Measurements from ENCODE around the gene IGF2BP3. TPM values are rescaled to one million over a fixed set of nuclear protein-coding genes. Genes with fewer than 3 reads are reported as not detected.

The IGF2BP3 gene
- polyA plus RNA-seq, 1 donor (not counting 4 experiments of a cell fraction or from before 2014, with no cell fraction given), result 22.3 TPM

DNA sequence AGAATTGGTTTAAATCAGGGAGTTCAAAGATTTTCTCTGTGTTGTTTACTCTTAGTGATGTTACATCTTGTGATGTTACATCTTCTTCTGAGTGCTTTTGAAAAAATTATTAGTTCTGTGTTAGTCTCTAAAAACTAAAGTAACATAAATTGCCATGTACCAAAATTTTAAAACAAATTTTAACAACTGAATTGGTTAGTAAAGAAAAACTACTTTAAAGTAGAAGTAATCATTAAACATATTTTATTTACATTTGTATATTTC is 5.2 kb upstream of the IGF2BP3 start:
- DNase-seq (ENCODE audit: low read depth, low spot score) (no peak), FAIRE-seq (no peak)
- no peak for TF ChIP-seq EZH2 (IDR thresholded peaks at IDR 0.05; ENCODE audit: low read length)
- TF ChIP-seq, protein P1, sequence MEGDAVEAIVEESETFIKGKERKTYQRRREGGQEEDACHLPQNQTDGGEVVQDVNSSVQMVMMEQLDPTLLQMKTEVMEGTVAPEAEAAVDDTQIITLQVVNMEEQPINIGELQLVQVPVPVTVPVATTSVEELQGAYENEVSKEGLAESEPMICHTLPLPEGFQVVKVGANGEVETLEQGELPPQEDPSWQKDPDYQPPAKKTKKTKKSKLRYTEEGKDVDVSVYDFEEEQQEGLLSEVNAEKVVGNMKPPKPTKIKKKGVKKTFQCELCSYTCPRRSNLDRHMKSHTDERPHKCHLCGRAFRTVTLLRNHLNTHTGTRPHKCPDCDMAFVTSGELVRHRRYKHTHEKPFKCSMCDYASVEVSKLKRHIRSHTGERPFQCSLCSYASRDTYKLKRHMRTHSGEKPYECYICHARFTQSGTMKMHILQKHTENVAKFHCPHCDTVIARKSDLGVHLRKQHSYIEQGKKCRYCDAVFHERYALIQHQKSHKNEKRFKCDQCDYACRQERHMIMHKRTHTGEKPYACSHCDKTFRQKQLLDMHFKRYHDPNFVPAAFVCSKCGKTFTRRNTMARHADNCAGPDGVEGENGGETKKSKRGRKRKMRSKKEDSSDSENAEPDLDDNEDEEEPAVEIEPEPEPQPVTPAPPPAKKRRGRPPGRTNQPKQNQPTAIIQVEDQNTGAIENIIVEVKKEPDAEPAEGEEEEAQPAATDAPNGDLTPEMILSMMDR (optimal IDR thresholded peaks at IDR 0.05 in 1 of 3, IDR thresholded peaks at IDR 0.05 in 1 of 3, conservative IDR thresholded peaks at IDR 0.05 in 1 of 3; ENCODE audit: extremely low read depth in 1 of 3, insufficient read depth in 2 of 3, low read length in 3 of 3), result no peak
- H3K4me1 ChIP-seq (ENCODE audit: control insufficient read depth, extremely low read depth, insufficient read depth, low read length), result peaks cover 13% of the 10 kb centered on the region
- H3K4me2 ChIP-seq (ENCODE audit: control insufficient read depth, extremely low read depth, insufficient read depth, low read depth, low read length), result no peak overlapping the region
- no peaks in the 10 kb centered on the region for H3K9me1 ChIP-seq (ENCODE audit: control insufficient read depth, extremely low read depth, insufficient read depth, low read length)
- H3K9ac ChIP-seq (ENCODE audit: control insufficient read depth, extremely low read depth, insufficient read depth, low read length), result no peak overlapping the region
- no peaks in the 10 kb centered on the region for H3K9me3 ChIP-seq (ENCODE audit: control insufficient read depth, low read depth, low read length)
- no peak overlapping the region for H2AFZ ChIP-seq (ENCODE audit: control insufficient read depth, low read length)
- no peaks in the 10 kb centered on the region for H3K79me2 ChIP-seq (ENCODE audit: control insufficient read depth, insufficient read depth, low read length)
- peaks cover 49% of the 10 kb centered on the region for H3K27me3 ChIP-seq (ENCODE audit: control insufficient read depth, extremely low read depth, insufficient read depth, low read length)
- no peak overlapping the region for H3K4me3 ChIP-seq (ENCODE audit: control insufficient read depth in 2 of 3, extremely low read depth in 1 of 3, insufficient read depth in 2 of 3, low read depth in 1 of 3, low read length in 3 of 3)
- H3K36me3 ChIP-seq (ENCODE audit: control insufficient read depth in 2 of 2, extremely low read depth in 1 of 2, insufficient read depth in 2 of 2, low read length in 2 of 2), result no peaks in the 10 kb centered on the region
- no peak overlapping the region for H3K27ac ChIP-seq (ENCODE audit: control insufficient read depth, insufficient read depth, low read length)
- no peaks in the 10 kb centered on the region for H4K20me1 ChIP-seq (ENCODE audit: control insufficient read depth, extremely low read depth, insufficient read depth, low read length)
- dilution Hi-C loops (cut with MboI; ENCODE audit: extremely low pct_ligation_motif_present, low sequenced_read_pairs), result no loop called here

DNA sequence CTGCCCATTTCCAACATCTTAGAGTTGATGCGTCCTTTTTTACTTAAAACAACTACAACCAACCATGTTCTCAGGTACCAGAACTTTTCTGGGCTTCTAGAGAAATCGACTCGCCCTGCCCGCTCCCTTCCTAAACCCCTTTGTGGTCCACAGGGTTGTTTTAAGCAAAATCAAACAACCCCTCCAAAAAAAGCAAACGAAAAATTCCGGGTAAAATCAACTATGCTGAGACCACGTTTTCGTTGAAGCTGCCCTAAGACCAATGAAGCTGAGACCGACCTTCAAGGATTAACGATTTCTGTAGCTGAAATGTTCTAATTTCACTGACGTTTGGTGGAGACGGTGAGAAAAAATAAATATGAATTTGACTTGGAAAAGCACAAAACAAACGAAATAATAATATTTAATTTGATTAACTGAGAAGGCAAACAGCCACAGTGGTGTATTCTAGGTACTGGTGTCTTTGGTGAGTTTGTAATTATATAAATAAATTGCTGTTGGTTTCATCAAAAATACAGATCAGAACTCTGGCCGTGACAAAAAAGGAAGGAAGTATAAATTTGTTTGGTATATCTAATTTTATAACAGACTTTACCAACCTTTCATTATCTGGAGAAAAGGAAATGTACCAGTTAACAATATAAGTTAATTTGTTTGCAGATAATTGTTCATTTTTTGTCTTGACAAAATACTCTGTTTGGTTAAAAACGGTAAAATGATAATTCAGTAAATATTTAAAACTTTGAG is 4.7 kb upstream of the IGF2BP3 start:
- Histone ChIP-seq H3K9me3 (ENCODE audit: control insufficient read depth, low read depth, low read length) (no peaks in the 10 kb centered on the region), H3K9ac (ENCODE audit: control insufficient read depth, extremely low read depth, insufficient read depth, low read length) (peak overlapping the region; percentile 32), H3K36me3 (ENCODE audit: control insufficient read depth in 2 of 2, extremely low read depth in 1 of 2, insufficient read depth in 2 of 2, low read length in 2 of 2) (no peaks in the 10 kb centered on the region), H3K4me2 (ENCODE audit: control insufficient read depth, extremely low read depth, insufficient read depth, low read depth, low read length) (peak overlapping the region; percentile 91), H3K4me3 (ENCODE audit: control insufficient read depth in 2 of 3, extremely low read depth in 1 of 3, insufficient read depth in 2 of 3, low read depth in 1 of 3, low read length in 3 of 3) (peak overlapping the region; percentile 44 to 74 (median 71)), H3K9me1 (ENCODE audit: control insufficient read depth, extremely low read depth, insufficient read depth, low read length) (no peaks in the 10 kb centered on the region), H3K4me1 (ENCODE audit: control insufficient read depth, extremely low read depth, insufficient read depth, low read length) (peaks cover 13% of the 10 kb centered on the region), H3K27ac (ENCODE audit: control insufficient read depth, insufficient read depth, low read length) (no peak overlapping the region), H3K79me2 (ENCODE audit: control insufficient read depth, insufficient read depth, low read length) (no peaks in the 10 kb centered on the region), H4K20me1 (ENCODE audit: control insufficient read depth, extremely low read depth, insufficient read depth, low read length) (no peaks in the 10 kb centered on the region), H3K27me3 (ENCODE audit: control insufficient read depth, extremely low read depth, insufficient read depth, low read length) (peaks cover 50% of the 10 kb centered on the region), H2AFZ (ENCODE audit: control insufficient read depth, low read length) (peak overlapping the region; percentile 74)
- FAIRE-seq, result no peak
- dilution Hi-C loops (cut with MboI; ENCODE audit: extremely low pct_ligation_motif_present, low sequenced_read_pairs), result no loop called here
- TF ChIP-seq EZH2 (IDR thresholded peaks at IDR 0.05; ENCODE audit: low read length), result no peak
- TF ChIP-seq, protein P1 (optimal IDR thresholded peaks at IDR 0.05 in 1 of 3, IDR thresholded peaks at IDR 0.05 in 1 of 3, conservative IDR thresholded peaks at IDR 0.05 in 1 of 3; ENCODE audit: extremely low read depth in 1 of 3, insufficient read depth in 2 of 3, low read length in 3 of 3), result no peak
- no peak for DNase-seq (ENCODE audit: low read depth, low spot score)

Data from keratinocyte (primary cell).